Measurements from ENCODE around the gene GDI2. TPM values are rescaled to one million over a fixed set of nuclear protein-coding genes. Genes with fewer than 3 reads are reported as not detected.
A peak's percentile ranks its signal among the peaks of the same experiment; 100 is the strongest.
"Not testable (repeated sequence)": the region's sequence is repeated elsewhere in the genome, so short reads cannot be mapped to it uniquely, and the experiment has no call there.

GDI2 gene
- total RNA-seq, 1 donor from 2014 or later = 93.2 TPM

DNA sequence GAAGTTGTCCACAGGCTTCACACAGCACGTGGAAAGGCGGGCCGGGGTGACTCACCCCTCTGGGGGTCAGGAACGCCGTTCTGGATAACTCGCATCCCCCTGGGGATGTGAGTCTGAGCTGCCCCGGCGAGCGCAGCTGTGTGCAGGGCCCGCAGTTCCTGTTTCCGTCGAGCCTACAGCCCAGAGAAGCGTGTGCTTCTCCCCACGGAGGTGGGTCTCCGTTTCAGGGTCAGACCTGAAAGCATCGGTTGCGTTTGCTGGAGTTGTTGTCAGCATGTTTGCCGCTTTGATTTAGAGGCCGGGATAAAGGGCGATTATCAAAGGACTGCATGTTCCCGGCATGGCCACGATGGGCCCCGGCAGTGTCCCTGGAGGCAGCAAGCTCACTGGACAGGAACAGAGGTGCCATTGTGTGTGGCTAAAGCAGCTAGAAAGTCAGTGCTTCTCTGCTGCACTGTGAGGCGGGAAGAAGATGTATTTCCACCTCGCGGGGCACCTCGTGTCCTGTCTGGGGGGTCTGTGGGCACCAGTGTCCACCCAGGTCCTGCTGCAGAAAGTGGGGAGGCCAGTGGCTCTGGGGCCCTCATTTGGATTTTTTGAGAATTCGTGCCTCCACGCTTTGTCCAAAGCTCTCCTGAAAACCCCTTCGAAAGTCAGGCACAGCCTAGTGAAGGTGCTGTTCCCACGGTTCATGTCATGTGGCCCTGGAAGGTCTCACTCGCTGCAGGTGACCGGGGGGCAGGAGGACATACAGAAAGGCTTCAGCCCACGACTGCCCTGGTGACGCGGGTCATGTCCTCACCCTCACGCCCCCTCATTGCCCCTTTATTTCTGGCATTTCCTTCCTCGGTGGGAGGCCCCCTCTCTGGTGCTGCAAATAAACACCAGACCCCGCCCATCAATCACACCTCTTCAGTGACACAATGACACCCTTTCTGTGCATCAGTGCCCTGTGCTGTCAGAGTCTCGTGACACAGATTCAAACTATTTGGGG is 27.4 kb upstream of the GDI2 start:
- H3K9me3 ChIP-seq (replicated peaks) = no peaks in the 10 kb centered on the region
- H3K36me3 ChIP-seq = no peaks in the 10 kb centered on the region
- H3K27me3 ChIP-seq (ENCODE audit: low read depth) = no peaks in the 10 kb centered on the region
- peak overlapping the region; percentile 25 for H3K4me3 ChIP-seq
- TF ChIP-seq CTCF (IDR thresholded peaks at IDR 0.05; ENCODE audit: borderline replicate concordance) = no peak
- intact Hi-C loops (cut with micrococcal nuclease) = no loop called here
- DNase-seq = peak; percentile 41
- H3K27ac ChIP-seq (replicated peaks) = peak overlapping the region; percentile 48
- peaks cover 27% of the 10 kb centered on the region for H3K4me1 ChIP-seq

- intact Hi-C loops (cut with micrococcal nuclease) = not testable (repeated sequence)
Observed at GRCh38 chr10:5836181-5836580, 22.9 kb upstream of the GDI2 start.

GRCh38 chr10:5835446-5836095 is 22.3 kb upstream of the GDI2 start:
- Histone ChIP-seq H3K27me3 (ENCODE audit: low read depth) (no peaks in the 10 kb centered on the region), H3K27ac (replicated peaks) (no peak overlapping the region), H3K4me3 (no peak overlapping the region), H3K4me1 (peaks cover 16% of the 10 kb centered on the region), H3K36me3 (no peaks in the 10 kb centered on the region), H3K9me3 (replicated peaks) (no peaks in the 10 kb centered on the region)
- intact Hi-C loops (cut with micrococcal nuclease) = no loop called here
- no peak for TF ChIP-seq CTCF (IDR thresholded peaks at IDR 0.05; ENCODE audit: borderline replicate concordance)
- DNase-seq = no peak

More at GRCh38 chr10:5836181-5836580, 22.9 kb upstream of the GDI2 start:
- not testable (repeated sequence) for H3K9me3 ChIP-seq (replicated peaks); DNase-seq; H3K27ac ChIP-seq (replicated peaks); H3K27me3 ChIP-seq (ENCODE audit: low read depth); H3K36me3 ChIP-seq; H3K4me3 ChIP-seq
- peaks cover 22% of the 10 kb centered on the region for H3K4me1 ChIP-seq

GRCh38 chr10:5833814-5834213 is 20.6 kb upstream of the GDI2 start:
- Histone ChIP-seq H3K27ac (replicated peaks) (no peak overlapping the region), H3K4me3 (peak overlapping the region; percentile 27), H3K27me3 (ENCODE audit: low read depth) (no peaks in the 10 kb centered on the region), H3K9me3 (replicated peaks) (no peaks in the 10 kb centered on the region), H3K4me1 (peaks cover 6% of the 10 kb centered on the region), H3K36me3 (no peaks in the 10 kb centered on the region)
- no peak for DNase-seq
- intact Hi-C loops (cut with micrococcal nuclease) = no loop called here
- no peak for TF ChIP-seq CTCF (IDR thresholded peaks at IDR 0.05; ENCODE audit: borderline replicate concordance)

GRCh38 chr10:5832946-5833345 is 19.7 kb upstream of the GDI2 start:
- no peak for TF ChIP-seq CTCF (IDR thresholded peaks at IDR 0.05; ENCODE audit: borderline replicate concordance)
- Histone ChIP-seq H3K4me3 (no peak overlapping the region), H3K27me3 (ENCODE audit: low read depth) (no peaks in the 10 kb centered on the region), H3K9me3 (replicated peaks) (no peaks in the 10 kb centered on the region), H3K36me3 (no peaks in the 10 kb centered on the region), H3K27ac (replicated peaks) (no peak overlapping the region), H3K4me1 (peaks cover 6% of the 10 kb centered on the region)
- intact Hi-C loops (cut with micrococcal nuclease) = no loop called here
- DNase-seq = no peak

DNA sequence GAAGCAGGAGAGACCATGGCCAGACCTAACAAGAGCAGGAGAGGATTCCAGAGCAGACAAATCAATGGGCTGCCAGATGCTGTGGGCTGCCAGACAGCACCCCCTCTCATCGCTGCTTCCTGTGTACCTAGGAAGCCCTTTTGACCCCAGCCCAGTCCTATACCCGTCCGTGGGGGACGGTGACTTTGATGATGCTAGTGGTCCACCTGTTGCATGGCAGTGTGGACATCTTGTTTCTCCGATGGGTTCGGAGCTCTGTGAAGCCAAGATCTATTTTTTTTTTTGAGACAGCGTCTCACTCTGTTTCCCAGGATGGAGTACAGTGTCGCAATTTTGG is 18.2 kb upstream of the GDI2 start:
- TF ChIP-seq CTCF (IDR thresholded peaks at IDR 0.05; ENCODE audit: borderline replicate concordance) = no peak
- Histone ChIP-seq H3K27ac (replicated peaks) (no peak overlapping the region), H3K27me3 (ENCODE audit: low read depth) (no peaks in the 10 kb centered on the region), H3K9me3 (replicated peaks) (no peaks in the 10 kb centered on the region), H3K4me3 (no peak overlapping the region), H3K4me1 (peaks cover 6% of the 10 kb centered on the region), H3K36me3 (no peaks in the 10 kb centered on the region)
- DNase-seq = no peak
- intact Hi-C loops (cut with micrococcal nuclease) = no loop called here
